CD4-positive, alpha-beta T cell treated with Interleukin-21 for 1 hour (primary cell): Measurements from ENCODE around the gene LPIN1.
A peak's percentile ranks its signal among the peaks of the same experiment; 100 is the strongest.
"Not testable (repeated sequence)": the region's sequence is repeated elsewhere in the genome, so short reads cannot be mapped to it uniquely, and the experiment has no call there.

Experiments
- DNase-seq: peaks from one replicate; pipeline ENCODE4 v3.0.0-alpha.2; 2020

The LPIN1 gene

DNA sequence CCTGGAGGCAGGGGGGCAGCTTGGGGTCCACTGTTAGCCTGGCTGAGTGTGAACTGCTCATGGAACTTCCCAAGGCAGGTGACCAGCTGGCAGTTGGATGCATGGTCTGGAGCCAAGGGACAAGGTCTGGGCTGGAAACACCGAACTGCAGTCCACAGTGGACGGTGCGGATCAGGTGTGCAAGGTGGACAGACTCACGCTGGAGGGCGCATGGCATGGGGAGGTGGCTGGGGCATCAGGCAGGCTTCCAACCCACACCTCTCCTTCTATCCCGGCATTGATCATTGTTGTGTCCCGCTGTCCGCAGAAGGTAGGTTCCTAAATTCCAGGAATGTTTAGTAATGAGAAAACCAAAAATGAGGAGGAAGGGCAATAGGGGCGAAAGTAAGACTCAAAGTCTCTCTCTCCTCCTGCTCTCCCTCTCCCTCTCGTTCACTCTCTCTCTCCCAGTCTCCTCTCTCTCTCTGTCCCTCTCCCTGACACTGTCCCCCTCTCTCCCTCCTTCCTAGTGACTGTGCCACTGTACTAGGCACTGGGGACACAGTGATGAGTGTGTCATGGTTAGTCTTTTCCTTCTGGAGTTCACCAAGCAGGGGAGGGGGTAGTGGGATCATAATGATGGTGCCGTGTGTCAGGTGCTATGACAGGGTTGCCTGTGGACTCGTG is 30.3 kb upstream of the LPIN1 start:
- DNase-seq, result no peak

- DNase-seq, result no peak
Observed at GRCh38 chr2:11716689-11717321, 29.6 kb upstream of the LPIN1 start.

DNA sequence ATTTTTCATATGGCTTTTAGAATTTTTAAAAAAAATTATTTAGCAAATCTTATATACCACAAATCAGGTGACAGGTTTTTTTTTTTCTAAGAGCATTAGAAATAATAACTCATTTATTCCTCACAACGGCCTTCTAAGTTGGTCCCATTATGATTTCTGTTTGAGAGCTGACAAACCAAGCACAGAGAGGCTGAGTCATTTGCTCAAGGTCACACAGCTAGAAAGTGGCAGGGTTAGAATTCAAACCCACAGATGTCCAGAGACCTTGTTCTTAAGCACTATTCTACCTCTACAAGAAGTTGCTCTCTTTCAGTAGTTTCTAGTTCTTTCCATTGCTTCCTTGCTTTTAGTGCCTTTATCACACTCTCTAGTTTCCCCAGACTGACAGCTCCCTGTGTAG is 28.8 kb upstream of the LPIN1 start:
- DNase-seq, result no peak

GRCh38 chr2:11718606-11719005 is 27.8 kb upstream of the LPIN1 start:
- no peak for DNase-seq

DNA sequence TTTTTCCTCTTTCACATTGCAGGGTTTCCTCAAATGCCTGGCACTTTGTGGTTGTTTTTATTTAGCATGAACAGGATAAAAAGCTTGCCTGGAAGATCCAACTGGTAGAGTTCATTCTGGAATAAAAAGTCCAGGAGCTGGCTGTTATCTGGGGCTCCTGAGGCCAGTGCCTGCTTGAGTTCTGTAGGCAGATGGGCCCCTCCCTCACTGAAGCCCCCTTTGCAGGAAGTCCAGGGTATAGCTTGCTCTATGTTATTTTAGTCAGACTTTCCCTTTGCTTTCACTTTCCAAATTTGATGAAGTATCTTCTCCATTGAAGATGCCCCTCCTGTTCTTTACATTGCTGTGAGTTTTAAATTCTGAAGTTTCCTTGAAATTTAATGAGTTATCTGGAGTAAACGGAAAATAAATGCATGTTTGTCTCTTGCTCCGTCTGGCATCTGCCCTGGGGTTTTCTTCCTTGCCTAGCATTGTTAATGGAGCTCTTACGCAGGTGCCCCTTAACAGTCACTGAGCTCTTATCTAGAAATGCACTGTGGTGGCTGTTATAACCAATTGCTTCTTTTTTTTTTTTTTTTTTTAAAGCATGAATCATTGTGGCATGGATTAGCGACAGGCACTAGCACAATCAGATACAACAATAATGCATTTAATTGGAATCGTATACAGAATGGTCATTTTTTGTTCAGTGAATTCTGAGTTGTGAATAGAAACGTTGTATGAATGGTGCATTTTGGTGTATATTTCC is 27.0 kb upstream of the LPIN1 start:
- no peak for DNase-seq

DNA sequence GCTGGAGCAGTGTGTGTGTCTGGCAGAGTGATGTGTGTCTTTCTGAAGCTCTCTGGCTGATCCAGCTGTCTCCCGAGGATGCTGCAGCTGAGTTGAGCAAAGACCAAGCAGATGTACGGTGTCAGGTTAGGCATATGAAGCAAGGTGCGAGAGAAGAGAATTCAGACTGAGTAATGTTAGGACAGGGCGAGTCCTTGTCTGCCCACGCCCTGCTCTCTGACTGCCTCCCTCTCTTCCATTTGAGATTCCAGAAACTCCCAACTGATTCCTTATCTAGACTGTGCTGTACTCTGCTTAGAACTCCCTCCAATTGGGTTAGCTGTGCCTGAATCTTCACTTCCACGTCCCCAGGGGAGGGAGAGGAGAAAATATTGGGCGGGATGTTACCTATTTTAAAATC is 25.7 kb upstream of the LPIN1 start:
- DNase-seq, result no peak

- DNase-seq, result no peak
Observed at GRCh38 chr2:11722292-11723060, 24.0 kb upstream of the LPIN1 start.

DNA sequence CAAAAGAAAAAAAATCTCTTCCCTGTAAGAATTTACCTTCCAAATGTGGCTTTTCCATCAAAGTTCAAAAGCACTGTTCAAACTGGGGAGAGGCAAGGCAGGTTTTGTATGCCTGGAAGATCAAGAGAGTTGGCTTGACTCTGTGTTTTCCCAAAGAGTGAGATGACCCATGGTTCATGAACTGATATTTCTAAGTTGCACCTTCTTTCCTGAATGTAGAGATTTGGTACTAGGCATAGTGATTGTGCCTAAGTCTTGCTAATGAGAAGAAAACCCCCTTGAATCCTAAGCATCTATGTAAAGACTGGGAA is 23.4 kb upstream of the LPIN1 start:
- DNase-seq, result no peak

GRCh38 chr2:11724151-11724550 is 22.3 kb upstream of the LPIN1 start:
- DNase-seq, result no peak

DNA sequence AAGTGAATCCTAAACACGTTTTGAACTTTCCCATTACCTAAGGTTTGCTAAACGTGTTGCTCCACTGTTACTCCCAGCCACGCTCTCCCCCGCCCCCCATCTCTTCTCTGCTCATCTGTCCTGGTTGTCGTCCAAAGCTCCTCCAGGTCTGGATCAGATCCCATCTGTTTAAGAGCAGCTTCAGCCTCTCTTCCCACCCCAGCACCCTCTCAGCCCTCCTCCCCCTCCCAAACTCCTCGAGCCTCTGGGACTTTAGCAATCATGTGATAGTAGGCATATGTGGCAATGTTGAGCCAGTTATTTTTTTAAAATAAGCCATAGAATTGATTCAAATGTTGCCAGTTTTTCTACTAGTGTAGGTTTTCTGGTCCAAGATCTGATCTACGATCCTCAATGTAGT is 20.0 kb upstream of the LPIN1 start:
- DNase-seq, result no peak

DNA sequence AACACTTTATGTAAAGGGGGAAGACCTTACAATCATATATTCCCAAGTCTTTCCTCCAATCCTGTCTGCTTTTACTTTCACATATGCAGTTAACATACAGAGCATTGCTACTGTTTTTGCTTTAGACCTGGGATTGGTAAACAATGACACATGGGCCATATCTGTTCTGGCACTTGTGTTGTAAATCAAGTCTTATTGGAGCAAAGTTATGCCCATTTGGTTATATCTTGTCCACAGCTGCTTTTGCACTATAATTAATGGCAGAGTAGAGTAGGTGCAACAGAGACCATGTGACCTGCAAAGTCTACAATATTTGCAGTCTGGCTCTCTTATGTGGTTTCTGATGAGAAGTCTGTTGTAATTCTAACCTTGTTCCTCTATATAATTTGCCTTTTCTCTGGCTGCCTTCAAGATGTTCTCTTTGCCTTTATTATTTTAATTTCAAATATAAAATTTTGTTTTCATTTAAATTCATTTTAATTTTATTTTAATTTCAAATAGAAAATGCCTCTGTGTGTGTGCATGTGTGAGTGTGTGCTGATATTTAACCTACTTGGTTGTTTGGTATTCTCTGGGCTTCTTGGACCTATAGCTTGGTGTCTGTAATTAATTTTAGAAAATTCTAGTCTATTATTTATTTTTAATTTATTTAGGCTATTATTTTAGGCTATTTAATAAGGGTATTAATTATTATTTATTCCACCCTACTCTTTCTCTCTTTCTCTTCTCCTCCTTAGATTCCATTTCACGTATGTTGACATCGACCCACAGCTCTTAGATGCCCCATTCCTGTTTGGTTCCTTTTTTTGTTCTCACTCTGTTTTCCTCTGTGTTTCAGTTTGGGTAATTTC is 16.8 kb upstream of the LPIN1 start:
- DNase-seq, result no peak

- DNase-seq, result not testable (repeated sequence)
Observed at GRCh38 chr2:11731214-11731984, 15.0 kb upstream of the LPIN1 start.

DNA sequence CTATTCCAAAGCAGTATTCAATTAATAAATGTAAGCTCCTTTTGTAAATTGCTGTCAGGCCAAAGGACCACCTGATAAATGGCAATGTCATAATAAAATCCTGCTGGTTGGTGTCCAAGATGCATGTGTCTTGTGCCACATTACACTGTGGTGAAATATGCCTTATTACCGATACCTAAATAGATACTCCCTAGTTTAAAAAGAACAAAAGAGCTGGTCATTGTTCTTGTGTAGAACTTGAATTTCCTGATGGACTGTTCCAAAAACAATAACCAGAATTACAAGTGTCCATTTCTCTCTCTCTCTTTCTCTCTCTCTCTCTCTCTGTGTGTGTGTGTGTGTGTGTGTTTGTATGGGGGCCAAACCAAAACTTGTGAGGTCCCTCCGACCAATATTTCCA is 13.8 kb upstream of the LPIN1 start:
- no peak for DNase-seq

GRCh38 chr2:11737852-11738251 is 8.6 kb upstream of the LPIN1 start:
- not testable (repeated sequence) for DNase-seq

GRCh38 chr2:11738589-11739436 is 7.6 kb upstream of the LPIN1 start:
- peak; percentile 46 for DNase-seq

- DNase-seq, result no peak
Observed at GRCh38 chr2:11740723-11741122, 5.7 kb upstream of the LPIN1 start.

DNA sequence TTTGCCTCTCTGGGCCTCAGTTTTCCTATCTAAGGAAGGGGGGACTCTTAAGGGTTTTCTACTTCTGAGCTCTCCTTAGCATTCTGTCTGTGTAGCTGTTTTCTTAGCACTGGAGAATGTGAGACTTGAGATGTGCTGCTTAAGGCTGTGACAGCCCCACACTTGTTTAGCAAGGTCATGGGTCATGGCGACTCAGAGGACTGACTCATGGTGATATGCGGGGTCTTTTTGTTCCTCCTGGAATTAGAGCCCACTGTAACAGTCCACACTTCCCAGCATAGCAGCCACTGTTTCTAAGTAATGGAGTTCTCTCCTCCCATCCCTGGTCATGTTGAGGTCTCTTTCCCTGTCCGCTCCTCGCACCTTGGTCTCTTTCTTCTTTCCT is 4.1 kb upstream of the LPIN1 start:
- no peak for DNase-seq

GRCh38 chr2:11742702-11743357 is 3.6 kb upstream of the LPIN1 start:
- DNase-seq, result no peak

DNA sequence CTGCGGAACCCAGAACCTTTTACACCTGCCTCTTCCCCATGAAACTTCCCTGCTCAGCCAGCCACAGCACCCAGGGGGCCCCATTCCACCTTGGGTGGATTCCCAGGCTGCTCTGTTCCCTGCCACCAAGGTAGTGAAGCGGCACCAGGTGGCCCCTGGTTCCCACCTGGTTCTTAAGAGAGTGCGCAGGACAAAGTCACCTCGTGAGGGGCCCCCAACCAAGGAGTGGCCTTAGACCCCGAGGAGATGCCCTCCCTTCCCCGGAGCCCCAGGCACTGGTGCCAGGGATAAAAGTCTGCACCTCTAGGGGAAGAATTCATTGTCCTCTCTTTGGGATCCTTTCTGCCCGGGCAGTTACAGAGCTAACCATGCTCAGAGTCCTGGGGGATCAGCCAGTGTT is 3.1 kb upstream of the LPIN1 start:
- DNase-seq, result no peak

- DNase-seq, result peak; percentile 76
Observed at GRCh38 chr2:11743846-11744553, 2.4 kb upstream of the LPIN1 start.
